RWPE2 (cell line): ENCODE results near the gene APOM.

Source experiments
- ATAC-seq: fragments of 200-7000 bp; cut with Tn5 transposase; 3 replicates; pipeline ENCODE4 v1.9.1; 2021; ENCODE audit warnings: low read depth
- DNase-seq: peaks from one replicate; pipeline ENCODE4 v3.0.0-alpha.2; 2020; ENCODE audit warnings: low spot score
- H3K27ac ChIP-seq: fragments of 450-650 bp; 2 replicates; pipeline ENCODE4 v1.5.1; 2017; ENCODE audit warnings: mild to moderate bottlenecking; ENCODE audit not compliant: poor library complexity, severe bottlenecking
- H3K27me3 ChIP-seq: fragments of 250-450 bp; sonication (Bioruptor Pico); 2 replicates; pipeline ENCODE4 v1.5.1; 2021; ENCODE audit warnings: mild to moderate bottlenecking, moderate library complexity; ENCODE audit not compliant: insufficient read depth, poor library complexity, severe bottlenecking
- H3K36me3 ChIP-seq: fragments of 250-450 bp; sonication (Bioruptor Pico); 2 replicates; pipeline ENCODE4 v1.5.1; 2020; ENCODE audit warnings: low read depth, mild to moderate bottlenecking, moderate library complexity
- H3K4me1 ChIP-seq: fragments of 250-450 bp; sonication (Bioruptor Pico); 2 replicates; pipeline ENCODE4 v1.5.1; 2021; ENCODE audit warnings: mild to moderate bottlenecking, moderate library complexity; ENCODE audit not compliant: insufficient read depth, poor library complexity, severe bottlenecking
- H3K4me3 ChIP-seq: fragments of 250-450 bp; sonication (Bioruptor Pico); 2 replicates; pipeline ENCODE4 v1.5.1; 2021; ENCODE audit warnings: mild to moderate bottlenecking, moderate library complexity; ENCODE audit not compliant: severe bottlenecking
- H3K9me3 ChIP-seq: fragments of 250-450 bp; sonication (Bioruptor Pico); 2 replicates; pipeline ENCODE4 v1.5.1; 2021; ENCODE audit warnings: mild to moderate bottlenecking, moderate library complexity; ENCODE audit not compliant: severe bottlenecking
- CTCF ChIP-seq: fragments of 450-650 bp; IDR thresholded peaks from one replicate; pipeline ENCODE4 v1.5.1; 2017; ENCODE audit warnings: mild to moderate bottlenecking, moderate library complexity; ENCODE audit not compliant: poor library complexity, severe bottlenecking

APOM gene

GRCh38 chr6:31657406-31658157 is 1.9 kb downstream of the APOM start:
- no peaks in the 10 kb centered on the region for H3K4me1 ChIP-seq
- no peak overlapping the region for H3K4me3 ChIP-seq
- ATAC-seq (no peak), DNase-seq (no peak)
- TF ChIP-seq CTCF: no peak
- no peak overlapping the region for H3K27ac ChIP-seq
- no peaks in the 10 kb centered on the region for H3K9me3 ChIP-seq
- H3K36me3 ChIP-seq: 0 out of 2 replicates have a peak, but pooled peaks cover 3% of the 10 kb centered on the region
- no peaks in the 10 kb centered on the region for H3K27me3 ChIP-seq

DNA sequence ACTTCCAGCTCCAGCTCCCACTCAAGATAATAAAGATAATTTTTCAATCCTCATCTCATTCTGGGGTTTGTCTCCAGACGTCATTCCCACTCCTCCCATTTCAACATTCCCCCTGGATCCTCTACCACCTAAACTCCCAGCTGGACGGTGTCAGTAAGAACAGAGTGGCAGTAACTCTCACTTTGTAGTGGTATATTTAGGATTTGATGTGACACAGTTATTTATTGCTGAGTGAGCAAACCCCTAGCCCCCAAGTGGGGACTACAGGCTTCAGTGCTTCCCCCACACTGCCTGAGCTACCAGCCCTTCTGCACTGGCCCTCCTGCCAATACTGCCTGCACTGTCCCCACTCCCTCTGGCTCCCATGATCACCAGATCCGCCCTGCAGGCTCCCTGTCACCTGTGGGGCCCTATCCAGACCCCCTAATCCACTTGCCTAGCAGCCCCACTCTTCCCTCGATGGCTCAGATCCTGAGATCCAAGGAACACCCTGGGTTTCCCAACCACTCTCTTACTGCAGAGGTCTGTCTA is 2.5 kb downstream of the APOM start:
- Histone ChIP-seq H3K9me3 (no peaks in the 10 kb centered on the region), H3K4me3 (no peak overlapping the region), H3K36me3 (peaks cover 4% of the 10 kb centered on the region), H3K4me1 (peaks cover 1% of the 10 kb centered on the region), H3K27me3 (no peaks in the 10 kb centered on the region), H3K27ac (no peak overlapping the region)
- ATAC-seq (no peak), DNase-seq (no peak)
- no peak for TF ChIP-seq CTCF

- DNase-seq (no peak), ATAC-seq (no peak)
- Histone ChIP-seq H3K4me3 (peak overlapping the region; percentile 50), H3K27me3 (no peaks in the 10 kb centered on the region), H3K4me1 (peaks cover 10% of the 10 kb centered on the region), H3K27ac (peak overlapping the region; percentile 68), H3K36me3 (peaks cover 11% of the 10 kb centered on the region), H3K9me3 (no peaks in the 10 kb centered on the region)
- TF ChIP-seq CTCF: no peak
Measured at GRCh38 chr6:31658983-31659648, 3.4 kb downstream of the APOM start.

DNA sequence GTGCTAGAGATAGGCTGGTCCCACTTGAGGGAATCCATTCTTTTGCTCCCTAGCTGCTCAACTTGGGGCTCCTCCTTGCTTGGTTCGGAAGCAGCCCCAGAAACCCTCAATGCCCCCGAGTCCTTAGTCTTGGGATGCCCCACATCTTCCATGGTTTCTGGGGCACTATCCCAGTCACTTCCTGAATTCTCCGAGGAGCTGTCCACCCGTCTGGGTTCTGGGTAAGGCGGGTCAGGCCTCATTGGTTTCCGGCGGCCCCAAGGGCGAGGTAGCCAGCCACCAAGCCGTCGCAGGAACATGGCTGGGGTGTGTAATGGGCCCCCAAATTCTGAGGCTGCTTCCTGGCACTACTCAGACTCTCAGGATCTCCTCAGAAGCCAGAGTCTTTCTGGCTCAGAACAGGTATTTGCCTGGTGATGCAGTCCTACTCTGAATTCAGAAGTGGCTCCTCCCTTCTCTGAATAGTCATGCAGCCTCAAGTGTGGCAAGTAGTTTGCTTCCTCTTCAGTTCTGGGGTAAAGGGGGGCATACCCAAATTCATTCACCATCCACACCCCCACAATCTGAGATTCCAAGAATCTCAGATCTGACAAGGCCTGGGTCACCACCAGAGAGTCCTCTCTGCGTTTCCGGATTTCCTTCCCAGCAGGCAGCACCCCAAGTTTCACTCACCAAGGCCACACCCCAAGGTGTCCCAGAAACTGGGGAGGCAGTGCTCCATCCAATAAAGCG is 4.1 kb downstream of the APOM start:
- DNase-seq (no peak), ATAC-seq (peak; percentile 19)
- Histone ChIP-seq H3K9me3 (no peaks in the 10 kb centered on the region), H3K27ac (peak overlapping the region; percentile 68), H3K4me3 (peak overlapping the region; percentile 50), H3K27me3 (no peaks in the 10 kb centered on the region), H3K36me3 (peaks cover 11% of the 10 kb centered on the region), H3K4me1 (peaks cover 13% of the 10 kb centered on the region)
- no peak for TF ChIP-seq CTCF
